ENCODE results near the gene SUV39H1. TPM values are rescaled to one million over a fixed set of nuclear protein-coding genes. Genes with fewer than 3 reads are reported as not detected.

The SUV39H1 gene
- total RNA-seq, 1 donor from 2014 or later: 4.7 TPM

GRCh38 chrX:48711162-48711928, 14.8 kb downstream of the SUV39H1 start:
- H3K27ac Mint-ChIP-seq (ENCODE audit: unreplicated experiment): no peak overlapping the region
- no peaks in the 10 kb centered on the region for H3K36me3 Mint-ChIP-seq (ENCODE audit: unreplicated experiment)
- peaks cover 27% of the 10 kb centered on the region for H3K4me1 Mint-ChIP-seq (ENCODE audit: low read depth, unreplicated experiment)
- peaks cover 15% of the 10 kb centered on the region for H3K9me3 Mint-ChIP-seq (ENCODE audit: unreplicated experiment)
- TF ChIP-seq, protein P1, sequence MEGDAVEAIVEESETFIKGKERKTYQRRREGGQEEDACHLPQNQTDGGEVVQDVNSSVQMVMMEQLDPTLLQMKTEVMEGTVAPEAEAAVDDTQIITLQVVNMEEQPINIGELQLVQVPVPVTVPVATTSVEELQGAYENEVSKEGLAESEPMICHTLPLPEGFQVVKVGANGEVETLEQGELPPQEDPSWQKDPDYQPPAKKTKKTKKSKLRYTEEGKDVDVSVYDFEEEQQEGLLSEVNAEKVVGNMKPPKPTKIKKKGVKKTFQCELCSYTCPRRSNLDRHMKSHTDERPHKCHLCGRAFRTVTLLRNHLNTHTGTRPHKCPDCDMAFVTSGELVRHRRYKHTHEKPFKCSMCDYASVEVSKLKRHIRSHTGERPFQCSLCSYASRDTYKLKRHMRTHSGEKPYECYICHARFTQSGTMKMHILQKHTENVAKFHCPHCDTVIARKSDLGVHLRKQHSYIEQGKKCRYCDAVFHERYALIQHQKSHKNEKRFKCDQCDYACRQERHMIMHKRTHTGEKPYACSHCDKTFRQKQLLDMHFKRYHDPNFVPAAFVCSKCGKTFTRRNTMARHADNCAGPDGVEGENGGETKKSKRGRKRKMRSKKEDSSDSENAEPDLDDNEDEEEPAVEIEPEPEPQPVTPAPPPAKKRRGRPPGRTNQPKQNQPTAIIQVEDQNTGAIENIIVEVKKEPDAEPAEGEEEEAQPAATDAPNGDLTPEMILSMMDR (IDR thresholded peaks at IDR 0.05; ENCODE audit: partially characterized antibody, unreplicated experiment): no peak
- peaks cover 24% of the 10 kb centered on the region for H3K27me3 Mint-ChIP-seq (ENCODE audit: unreplicated experiment)
- DNase-seq: no peak
- H3K4me3 Mint-ChIP-seq (ENCODE audit: unreplicated experiment): peak overlapping the region; percentile 32

- TF ChIP-seq, protein P1 (IDR thresholded peaks at IDR 0.05; ENCODE audit: partially characterized antibody, unreplicated experiment): no peak
- H3K36me3 Mint-ChIP-seq (ENCODE audit: unreplicated experiment): no peaks in the 10 kb centered on the region
- peaks cover 24% of the 10 kb centered on the region for H3K27me3 Mint-ChIP-seq (ENCODE audit: unreplicated experiment)
- peak overlapping the region; percentile 32 for H3K4me3 Mint-ChIP-seq (ENCODE audit: unreplicated experiment)
- peaks cover 15% of the 10 kb centered on the region for H3K9me3 Mint-ChIP-seq (ENCODE audit: unreplicated experiment)
- no peak overlapping the region for H3K27ac Mint-ChIP-seq (ENCODE audit: unreplicated experiment)
- no peak for DNase-seq
- peaks cover 27% of the 10 kb centered on the region for H3K4me1 Mint-ChIP-seq (ENCODE audit: low read depth, unreplicated experiment)
These were observed 15.5 kb downstream of the SUV39H1 start for GRCh38 chrX:48711929-48712505.

DNA sequence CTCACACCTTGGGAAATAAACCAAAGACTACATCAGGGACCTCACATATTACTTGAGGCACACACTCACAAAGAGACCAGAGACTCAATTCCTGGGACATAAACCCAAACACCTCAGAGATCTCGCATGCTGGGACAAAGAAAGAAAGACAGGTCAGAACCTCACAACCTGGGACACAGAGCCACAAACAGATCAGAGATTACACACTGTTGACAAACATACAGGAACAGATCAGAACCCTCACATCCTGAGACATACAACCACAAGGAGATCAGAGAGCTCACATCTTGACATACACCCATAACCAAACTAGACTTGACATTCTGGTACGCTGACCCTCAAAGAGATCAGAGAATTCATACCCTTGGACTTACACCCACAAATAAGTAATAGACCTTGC, 17.3 kb downstream of the SUV39H1 start:
- Mint-ChIP-seq H3K36me3 (ENCODE audit: unreplicated experiment) (no peaks in the 10 kb centered on the region), H3K27me3 (ENCODE audit: unreplicated experiment) (peaks cover 26% of the 10 kb centered on the region), H3K9me3 (ENCODE audit: unreplicated experiment) (peaks cover 17% of the 10 kb centered on the region), H3K27ac (ENCODE audit: unreplicated experiment) (peak overlapping the region; percentile 96), H3K4me3 (ENCODE audit: unreplicated experiment) (peak overlapping the region; percentile 75), H3K4me1 (ENCODE audit: low read depth, unreplicated experiment) (peaks cover 27% of the 10 kb centered on the region)
- TF ChIP-seq, protein P1 (IDR thresholded peaks at IDR 0.05; ENCODE audit: partially characterized antibody, unreplicated experiment): no peak
- DNase-seq: no peak

DNA sequence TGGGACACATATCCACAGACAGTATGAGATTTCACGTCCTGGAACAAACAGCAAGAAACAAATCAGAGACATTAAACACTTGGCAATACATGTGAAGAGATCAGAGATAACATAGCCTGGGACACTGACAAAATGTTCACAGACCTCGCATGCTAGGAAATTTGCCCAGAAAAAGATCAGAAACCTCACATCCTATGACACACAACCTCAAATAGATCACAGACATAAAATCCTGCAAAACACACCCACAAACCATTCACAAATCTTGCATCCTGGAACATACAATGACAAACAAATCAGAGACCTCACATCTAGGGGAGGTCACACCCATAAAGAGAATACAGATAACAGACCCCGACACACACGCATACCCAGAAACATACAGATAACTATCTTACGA, 18.0 kb downstream of the SUV39H1 start:
- H3K9me3 Mint-ChIP-seq (ENCODE audit: unreplicated experiment): peaks cover 17% of the 10 kb centered on the region

More for the DNA sequence above, 18.0 kb downstream of the SUV39H1 start:
- peak overlapping the region; percentile 96 for H3K27ac Mint-ChIP-seq (ENCODE audit: unreplicated experiment)
- H3K4me1 Mint-ChIP-seq (ENCODE audit: low read depth, unreplicated experiment): peaks cover 27% of the 10 kb centered on the region
- TF ChIP-seq, protein P1 (IDR thresholded peaks at IDR 0.05; ENCODE audit: partially characterized antibody, unreplicated experiment): no peak
- H3K4me3 Mint-ChIP-seq (ENCODE audit: unreplicated experiment): peak overlapping the region; percentile 75
- no peak for DNase-seq
- peaks cover 26% of the 10 kb centered on the region for H3K27me3 Mint-ChIP-seq (ENCODE audit: unreplicated experiment)
- no peaks in the 10 kb centered on the region for H3K36me3 Mint-ChIP-seq (ENCODE audit: unreplicated experiment)
